OCI-LY7 (cell line): ENCODE results near the gene TSPAN7. TPM values are rescaled to one million over a fixed set of nuclear protein-coding genes. Genes with fewer than 3 reads are reported as not detected.

ENCODE experiments used
- BruUV-seq: library from RNA; stranded (reverse); fragments of 400-500 nt; replicated peaks from 2 replicates; lab custom pipeline; 2021; lab: Mats Ljungman, UMichigan
- CTCF ChIA-PET: fragments of 300-600 bp; sonication (Branson Sonifier 250); formaldehyde crosslinking; loops from one replicate; lab custom pipeline; 2022; ENCODE audit warnings: antibody characterized with exemption; ENCODE audit not compliant: unreplicated experiment; lab: Charles Lee
- POLR2A ChIA-PET: fragments of 300-600 bp; sonication (Branson Sonifier 250); formaldehyde crosslinking; loops from one replicate; lab custom pipeline; 2022; ENCODE audit warnings: antibody characterized with exemption; lab: Charles Lee
- DNase-seq: peaks from one replicate; pipeline ENCODE4 v3.0.0-alpha.2; 2015; ENCODE audit warnings: low spot score
- H2AFZ ChIP-seq: fragments of 200-600 bp; sonication (generic), shearing (Covaris generic); 2 replicates; pipeline ENCODE4 v1.6.1; 2014; ENCODE audit warnings: mild to moderate bottlenecking, antibody characterized with exemption, low read length, moderate library complexity
- H3K27ac ChIP-seq: fragments of 200-600 bp; sonication (generic); 2 replicates; pipeline ENCODE4 v1.5.1; 2014; ENCODE audit warnings: mixed run types, low read depth, mild to moderate bottlenecking, moderate library complexity, low read length, inconsistent platforms; ENCODE audit not compliant: poor library complexity, severe bottlenecking
- H3K36me3 ChIP-seq: fragments of 200-600 bp; sonication (generic); 2 replicates; pipeline ENCODE4 v1.6.1; 2014; ENCODE audit warnings: mild to moderate bottlenecking, antibody characterized with exemption, low read length, moderate library complexity, mixed read lengths; ENCODE audit not compliant: insufficient read depth
- H3K4me1 ChIP-seq: fragments of 200-600 bp; sonication (generic); 2 replicates; pipeline ENCODE4 v1.5.1; 2014; ENCODE audit warnings: mild to moderate bottlenecking, low read length; ENCODE audit not compliant: insufficient read depth, poor library complexity, severe bottlenecking
- H3K4me2 ChIP-seq: fragments of 200-600 bp; sonication (generic); 2 replicates; pipeline ENCODE4 v1.6.1; 2014; ENCODE audit warnings: mild to moderate bottlenecking, low read length
- H3K4me3 ChIP-seq: fragments of 200-600 bp; sonication (generic); 2 replicates; pipeline ENCODE4 v1.5.1; 2014; ENCODE audit warnings: mild to moderate bottlenecking, low read depth, low read length; ENCODE audit not compliant: poor library complexity, severe bottlenecking
- H3K79me2 ChIP-seq: fragments of 200-600 bp; sonication (generic); 2 replicates; pipeline ENCODE4 v1.6.1; 2016; ENCODE audit warnings: low read depth, mild to moderate bottlenecking, low read length, moderate library complexity, mixed read lengths; ENCODE audit not compliant: insufficient read depth
- H3K9me2 ChIP-seq: fragments of 200-600 bp; sonication (generic); 2 replicates; pipeline ENCODE4 v1.6.1; 2016; ENCODE audit warnings: mild to moderate bottlenecking, low read length, mixed read lengths; ENCODE audit not compliant: insufficient read depth
- H3K9me3 ChIP-seq: fragments of 200-600 bp; sonication (generic); 2 replicates; pipeline ENCODE4 v1.6.1; 2014; ENCODE audit warnings: mild to moderate bottlenecking, mixed run types, low read length, mixed read lengths
- H4K20me1 ChIP-seq: fragments of 200-600 bp; sonication (generic); 2 replicates; pipeline ENCODE4 v1.6.1; 2014; ENCODE audit warnings: mild to moderate bottlenecking, antibody characterized with exemption, low read length, moderate library complexity, mixed read lengths; ENCODE audit not compliant: insufficient read depth
- CTCF ChIP-seq: fragments of 200-600 bp; sonication (generic); conservative IDR thresholded peaks from 2 replicates; pipeline ENCODE4 v1.5.1; 2014; ENCODE audit warnings: mild to moderate bottlenecking, antibody characterized with exemption, low read length, moderate library complexity, mixed read lengths
- EZH2phosphoT487 ChIP-seq: fragments of 200-600 bp; sonication (generic); IDR thresholded peaks from 2 replicates; pipeline ENCODE4 v1.6.1; 2018; ENCODE audit warnings: low read depth, borderline replicate concordance, mild to moderate bottlenecking, mixed run types, antibody characterized with exemption, low read length, moderate library complexity, mixed read lengths
- intact Hi-C: fragments of 100-400 bp; cut with micrococcal nuclease; formaldehyde crosslinking; loops from one replicate; pipeline ENCODE4 v1.10.0; 2022; ENCODE audit not compliant: unreplicated experiment
- total RNA-seq, 2 experiments: library from RNA; depleted of rRNA in 1 of 2; stranded (reverse); fragments of >200 nt in 1 of 2; shearing (Covaris generic) in 1 of 2; gene quantifications; 2 replicates each; pipeline ENCODE4 v1.2.3, GENCODE V29; 2014 to 2022

TSPAN7 gene
- total RNA-seq, 2 experiments from 2014 or later, result not detected

DNA sequence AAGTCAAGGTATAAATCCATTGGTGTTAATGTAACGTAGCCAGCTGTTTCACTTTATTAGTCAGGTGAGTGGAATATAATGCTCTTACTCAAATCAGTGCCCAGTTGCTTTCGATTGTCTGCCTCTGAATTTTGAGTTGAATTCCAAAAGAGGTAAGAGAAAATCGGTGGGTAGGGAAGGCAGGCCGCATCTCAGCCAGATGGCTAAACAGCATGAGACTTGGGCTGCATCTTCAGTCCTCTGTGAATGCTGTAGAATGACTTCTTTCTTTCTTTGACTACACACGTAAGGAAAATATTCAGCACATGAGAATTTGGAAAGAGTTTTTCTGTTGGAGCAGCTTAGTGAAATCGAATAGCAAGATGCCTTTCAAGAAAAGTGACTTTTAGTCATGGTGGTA, 49.5 kb downstream of the TSPAN7 start:
- intact Hi-C loops, result no loop called here
- no peak overlapping the region for H3K4me2 ChIP-seq
- H4K20me1 ChIP-seq, result no peaks in the 10 kb centered on the region
- no peaks in the 10 kb centered on the region for H3K4me1 ChIP-seq
- BruUV-seq, result no TSS peak
- POLR2A ChIA-PET, result no interaction called here
- H2AFZ ChIP-seq, result no peak overlapping the region
- H3K36me3 ChIP-seq, result no peaks in the 10 kb centered on the region
- no peak for TF ChIP-seq EZH2phosphoT487
- no peak for TF ChIP-seq CTCF
- no peaks in the 10 kb centered on the region for H3K9me2 ChIP-seq
- H3K4me3 ChIP-seq, result no peak overlapping the region
- no peak for DNase-seq
- CTCF ChIA-PET, result no interaction called here
- H3K79me2 ChIP-seq, result no peaks in the 10 kb centered on the region
- H3K9me3 ChIP-seq, result no peaks in the 10 kb centered on the region
- H3K27ac ChIP-seq, result no peak overlapping the region

- no peaks in the 10 kb centered on the region for H3K9me2 ChIP-seq
- H2AFZ ChIP-seq, result no peak overlapping the region
- no peaks in the 10 kb centered on the region for H4K20me1 ChIP-seq
- ChIA-PET POLR2A (no interaction called here), CTCF (no interaction called here)
- H3K4me1 ChIP-seq, result no peaks in the 10 kb centered on the region
- no peak overlapping the region for H3K4me3 ChIP-seq
- no peak overlapping the region for H3K4me2 ChIP-seq
- H3K27ac ChIP-seq, result no peak overlapping the region
- no peaks in the 10 kb centered on the region for H3K79me2 ChIP-seq
- intact Hi-C loops, result no loop called here
- DNase-seq, result no peak
- TF ChIP-seq EZH2phosphoT487 (no peak), CTCF (no peak)
- BruUV-seq, result no TSS peak
- H3K9me3 ChIP-seq, result no peaks in the 10 kb centered on the region
- no peaks in the 10 kb centered on the region for H3K36me3 ChIP-seq
These were observed 50.9 kb downstream of the TSPAN7 start for GRCh38 chrX:38612281-38612680.

GRCh38 chrX:38614485-38614884, 53.1 kb downstream of the TSPAN7 start:
- no peak for TF ChIP-seq CTCF
- Histone ChIP-seq H3K9me3 (no peaks in the 10 kb centered on the region), H4K20me1 (no peaks in the 10 kb centered on the region), H3K27ac (no peak overlapping the region), H3K79me2 (no peaks in the 10 kb centered on the region), H3K4me2 (no peak overlapping the region), H2AFZ (no peak overlapping the region), H3K9me2 (no peaks in the 10 kb centered on the region), H3K4me3 (no peak overlapping the region), H3K36me3 (no peaks in the 10 kb centered on the region), H3K4me1 (no peaks in the 10 kb centered on the region)
- CTCF ChIA-PET, result no interaction called here
- POLR2A ChIA-PET, result no interaction called here
- intact Hi-C loops, result no loop called here
- DNase-seq, result no peak
- BruUV-seq, result no TSS peak
